GM18498 (cell line): ENCODE results near the gene SLCO2A1.
"Not testable (repeated sequence)": the region's sequence is repeated elsewhere in the genome, so short reads cannot be mapped to it uniquely, and the experiment has no call there.

Experiments
- ATAC-seq: cut with Tn5 transposase; IDR thresholded peaks from one replicate; pipeline ENCODE4 v1.9.1; 2021; ENCODE audit warnings: mild to moderate bottlenecking, moderate library complexity; ENCODE audit not compliant: unreplicated experiment

Gene SLCO2A1

GRCh38 chr3:134029734-134030378, at the start of gene SLCO2A1:
SLCO2A1 (minus strand) TSS chr3:134029925; CDS start chr3:134029802, 123 bp downstream.
- ATAC-seq: no peak

GRCh38 chr3:134079111-134079547, 49.4 kb upstream of the SLCO2A1 start:
- ATAC-seq: no peak

- ATAC-seq: no peak
Measured at GRCh38 chr3:134078169-134078831, 48.6 kb upstream of the SLCO2A1 start.

GRCh38 chr3:134077649-134078161, 48.0 kb upstream of the SLCO2A1 start:
- no peak for ATAC-seq

GRCh38 chr3:134076851-134077250, 47.1 kb upstream of the SLCO2A1 start:
- no peak for ATAC-seq

- ATAC-seq: no peak
Measured at GRCh38 chr3:134075846-134076245, 46.1 kb upstream of the SLCO2A1 start.

GRCh38 chr3:134075568-134075825, 45.8 kb upstream of the SLCO2A1 start:
- ATAC-seq: no peak

- no peak for ATAC-seq
Measured at GRCh38 chr3:134074790-134075567, 45.3 kb upstream of the SLCO2A1 start.

GRCh38 chr3:134074001-134074789, 44.5 kb upstream of the SLCO2A1 start:
- no peak for ATAC-seq

- ATAC-seq: no peak
Measured at GRCh38 chr3:134073583-134073945, 43.8 kb upstream of the SLCO2A1 start.

- ATAC-seq: no peak
Measured at GRCh38 chr3:134072881-134073582, 43.3 kb upstream of the SLCO2A1 start.

GRCh38 chr3:134070281-134070680, 40.6 kb upstream of the SLCO2A1 start:
- ATAC-seq: not testable (repeated sequence)

- ATAC-seq: no peak
Measured at GRCh38 chr3:134068429-134068828, 38.7 kb upstream of the SLCO2A1 start.

GRCh38 chr3:134067531-134068161, 37.9 kb upstream of the SLCO2A1 start:
- no peak for ATAC-seq

GRCh38 chr3:134066651-134067530, 37.2 kb upstream of the SLCO2A1 start:
- ATAC-seq: no peak

- ATAC-seq: no peak
Measured at GRCh38 chr3:134066158-134066541, 36.4 kb upstream of the SLCO2A1 start.

GRCh38 chr3:134065252-134066157, 35.8 kb upstream of the SLCO2A1 start:
- no peak for ATAC-seq

- no peak for ATAC-seq
Measured at GRCh38 chr3:134064081-134064480, 34.4 kb upstream of the SLCO2A1 start.
